Left colon (tissue), 2 donors: Measurements from ENCODE around the gene CCDC149. TPM values are rescaled to one million over a fixed set of nuclear protein-coding genes. Genes with fewer than 3 reads are reported as not detected.

Experiments used
- ATAC-seq: fragments of 200-7000 bp; cut with Tn5 transposase; one replicate; pipeline ENCODE4 v1.9.1; 2020; ENCODE audit warnings: mild to moderate bottlenecking, moderate library complexity
- DNase-seq, 2 donors: peaks; one replicate each; pipeline ENCODE4 v3.0.0-alpha.2; 2020
- intact Hi-C, 2 donors: fragments of 100-400 bp; cut with DNase I in 1 of 2; cut with micrococcal nuclease in 1 of 2; formaldehyde crosslinking; loops; one replicate each; pipeline versions ENCODE4 v1.11.2 to v1.14.0; 2022; cut with DNase I, micrococcal nuclease
- long read RNA-seq: library from polyadenylated mRNA; unstranded; transcript quantifications from one replicate; pipeline ENCODE4 v2.0.0, GENCODE V29; 2021
- total RNA-seq, 2 donors: library from RNA; stranded (reverse); fragmentation: NEBNext Ultra II Directional; extraction: Animal tissue kit (Norgen Biotek cat#: 25700); gene quantifications; one replicate each; pipeline ENCODE4 v1.2.1, GENCODE V29; 2021
- donor health status: DM: no; HTN: no; CAD: no.
- donor health status: DM: yes; HTN: yes; CAD: no.

CCDC149 gene
- 10 to 100 TPM; 14.2 to 15.4 TPM for total RNA-seq
- long read RNA-seq, transcript CCDC149-204 (12 exons, 3,869 nt): major isoform, 18 of 28 reads
- long read RNA-seq, partial matches to known transcripts: 1 of 28 reads
- long read RNA-seq, other reads (novel, unspliced or antisense): 8 of 28 reads

DNA sequence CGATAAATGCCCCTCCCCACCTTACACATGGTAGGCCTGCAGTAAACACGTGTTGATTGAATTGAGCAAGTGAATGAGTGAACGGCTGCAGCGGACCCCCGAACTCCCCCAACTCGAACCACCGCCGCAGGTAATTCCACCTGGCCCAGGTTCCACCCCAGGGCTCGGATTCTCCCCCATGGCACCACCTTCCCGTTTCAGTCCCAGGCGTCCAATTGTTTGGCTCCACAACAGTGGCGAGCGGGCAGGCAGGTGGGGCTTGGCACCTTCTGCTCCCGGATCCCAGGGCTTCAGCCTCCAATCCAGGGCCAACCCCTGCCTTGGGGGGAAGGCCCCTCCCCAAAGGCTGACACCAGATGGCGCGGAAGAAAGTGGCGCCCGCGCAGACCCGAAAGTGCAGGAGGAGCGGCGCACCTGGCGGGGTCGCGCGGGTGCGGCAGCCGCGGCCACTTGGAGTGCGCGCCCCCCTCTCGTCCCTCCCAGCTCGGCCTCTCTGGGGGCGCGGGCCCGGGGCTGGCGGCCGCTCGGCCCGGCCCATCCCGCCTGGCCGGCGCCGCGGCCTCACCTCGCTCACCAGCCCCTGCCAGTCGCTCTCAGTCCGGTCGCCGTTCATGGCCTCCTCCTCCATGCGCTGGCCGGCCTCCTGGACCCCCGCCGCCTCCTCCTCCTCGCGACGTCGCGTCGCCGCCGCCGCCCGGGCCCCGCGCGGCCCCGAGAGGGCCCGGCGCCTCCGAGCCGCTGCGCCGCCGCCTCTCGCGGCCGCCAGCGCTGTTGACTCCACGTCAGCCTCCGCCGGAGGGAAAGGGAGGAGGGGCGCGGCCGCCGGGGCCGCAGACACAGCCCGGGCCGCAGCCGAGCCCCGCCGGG is at the start of gene CCDC149:
TSS of gene CCDC149 (minus strand) at position 791 of the 867 bp plus-strand sequence. CDS start at position 613, 178 bp downstream.
- peak; percentile 95 for ATAC-seq
- intact Hi-C loops: no loop called here

DNA sequence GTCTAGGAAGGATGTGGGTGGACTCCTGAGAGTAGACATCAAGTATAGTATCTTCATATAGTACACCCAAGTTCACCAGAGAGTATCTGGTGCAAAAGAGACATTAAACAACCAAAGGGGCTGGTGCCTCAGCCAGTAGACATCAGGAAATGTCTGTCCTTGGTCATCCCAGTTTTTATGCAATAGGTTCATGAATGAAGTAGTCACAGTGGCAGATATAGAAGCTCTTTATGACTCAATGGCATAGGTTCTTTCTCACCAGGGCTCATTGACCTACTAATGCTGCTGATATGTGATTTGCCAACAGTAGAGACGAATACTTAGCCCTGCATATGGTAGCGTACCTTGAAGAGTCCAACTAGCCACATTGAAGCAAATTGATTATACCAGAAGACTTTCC is 45.0 kb upstream of the CCDC149 start:
- no peak for DNase-seq
- intact Hi-C loops: no loop called here
- no peak for ATAC-seq

More for the DNA sequence above, at the start of gene CCDC149:
- DNase-seq: peak; percentile 79 to 86

DNA sequence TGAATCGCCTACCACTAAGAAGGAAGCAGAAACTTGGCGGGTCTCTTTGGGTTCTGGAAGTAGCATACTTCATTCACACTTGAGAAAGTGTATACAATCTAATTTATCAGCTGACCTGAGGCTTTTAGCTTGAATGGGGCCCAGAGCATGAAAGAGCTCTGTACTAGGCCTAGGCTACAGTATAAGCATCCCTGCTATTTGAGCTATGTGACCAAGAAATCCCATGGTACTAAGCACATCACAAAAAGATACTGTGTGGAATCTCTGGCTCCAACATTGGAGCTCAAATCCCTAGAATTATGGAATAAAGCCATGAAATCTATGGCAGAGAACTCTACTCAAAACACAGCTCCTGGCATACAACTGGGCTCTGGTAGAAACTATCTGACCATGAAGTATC is 43.9 kb upstream of the CCDC149 start:
- intact Hi-C loops: no loop called here
- ATAC-seq: no peak
- DNase-seq: no peak

DNA sequence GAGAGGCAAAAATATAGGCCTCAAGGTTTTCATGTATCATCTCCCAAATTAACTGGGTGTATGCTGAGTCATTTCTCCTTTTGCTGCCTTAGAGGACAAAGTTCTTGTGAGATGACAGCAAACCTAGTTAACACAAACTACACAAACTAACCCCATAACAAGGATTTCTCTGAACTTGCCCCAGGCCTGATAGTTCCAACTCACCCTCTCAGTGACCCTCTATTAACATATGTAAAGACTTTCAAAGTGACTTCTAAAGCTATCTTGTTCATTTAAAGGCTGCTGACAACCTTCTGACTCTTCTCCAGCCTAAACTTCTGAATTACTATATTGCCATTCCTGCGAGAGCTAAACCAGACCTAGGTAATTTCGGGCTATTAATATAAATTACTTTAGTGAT is 43.2 kb upstream of the CCDC149 start:
- ATAC-seq: no peak
- intact Hi-C loops: no loop called here
- no peak for DNase-seq

DNA sequence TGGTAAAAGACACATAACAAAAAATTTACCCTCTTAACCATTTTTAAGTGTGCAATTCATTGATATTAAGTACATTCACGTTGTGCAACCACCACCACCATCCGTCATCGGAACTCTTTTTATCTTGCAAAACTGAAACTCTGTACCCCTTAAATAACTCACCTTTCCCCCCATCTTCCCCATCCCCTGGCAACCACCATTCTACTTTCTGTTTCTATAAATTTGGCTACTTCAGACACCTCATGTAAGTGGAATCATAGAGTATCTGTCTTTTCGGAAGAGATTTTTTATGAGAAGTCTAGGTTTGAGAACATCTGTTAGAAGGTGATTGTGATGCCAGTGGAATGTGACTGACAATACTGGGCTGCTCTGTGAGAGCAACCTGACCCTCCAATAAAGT is 39.8 kb upstream of the CCDC149 start:
- ATAC-seq (no peak), DNase-seq (no peak)
- intact Hi-C loops: no loop called here

DNA sequence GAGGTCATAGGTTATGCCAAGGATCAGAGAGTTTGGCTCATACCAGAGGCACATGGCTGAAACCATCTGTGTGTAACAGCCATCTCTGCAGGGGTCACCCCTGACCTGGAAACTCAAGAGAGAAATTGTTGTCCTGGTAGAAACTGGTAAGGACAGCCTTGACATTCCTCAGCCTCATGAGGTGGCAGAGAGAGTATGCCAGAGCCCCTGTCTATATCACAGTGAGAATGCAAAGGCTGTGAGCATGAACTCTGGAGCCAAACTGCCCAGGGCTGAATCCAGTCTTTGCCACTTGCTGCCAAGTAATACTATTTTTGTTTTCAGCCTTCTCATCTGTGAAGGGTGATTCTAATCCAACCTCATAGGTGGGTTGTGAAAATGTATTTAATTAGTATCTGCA is 37.1 kb upstream of the CCDC149 start:
- DNase-seq (no peak), ATAC-seq (no peak)
- intact Hi-C loops: no loop called here

DNA sequence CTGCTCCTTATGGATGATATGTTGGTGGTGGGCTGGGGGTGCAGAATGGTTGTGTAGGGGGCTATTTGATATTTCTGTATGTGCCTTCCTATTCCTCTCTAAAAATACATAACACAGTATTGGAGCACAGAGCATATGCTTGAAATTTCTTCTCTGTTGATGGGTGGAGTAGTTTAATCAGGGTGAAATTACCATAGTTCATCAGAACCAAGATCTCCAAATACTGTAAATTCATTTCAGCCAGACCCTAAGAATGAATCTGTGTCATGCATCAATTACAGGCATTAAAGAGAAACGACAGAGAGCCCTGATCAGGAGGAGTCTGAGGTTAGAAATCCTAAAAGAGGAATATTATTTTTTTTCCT is 25.1 kb upstream of the CCDC149 start:
- DNase-seq (no peak), ATAC-seq (no peak)
- intact Hi-C loops: no loop called here

DNA sequence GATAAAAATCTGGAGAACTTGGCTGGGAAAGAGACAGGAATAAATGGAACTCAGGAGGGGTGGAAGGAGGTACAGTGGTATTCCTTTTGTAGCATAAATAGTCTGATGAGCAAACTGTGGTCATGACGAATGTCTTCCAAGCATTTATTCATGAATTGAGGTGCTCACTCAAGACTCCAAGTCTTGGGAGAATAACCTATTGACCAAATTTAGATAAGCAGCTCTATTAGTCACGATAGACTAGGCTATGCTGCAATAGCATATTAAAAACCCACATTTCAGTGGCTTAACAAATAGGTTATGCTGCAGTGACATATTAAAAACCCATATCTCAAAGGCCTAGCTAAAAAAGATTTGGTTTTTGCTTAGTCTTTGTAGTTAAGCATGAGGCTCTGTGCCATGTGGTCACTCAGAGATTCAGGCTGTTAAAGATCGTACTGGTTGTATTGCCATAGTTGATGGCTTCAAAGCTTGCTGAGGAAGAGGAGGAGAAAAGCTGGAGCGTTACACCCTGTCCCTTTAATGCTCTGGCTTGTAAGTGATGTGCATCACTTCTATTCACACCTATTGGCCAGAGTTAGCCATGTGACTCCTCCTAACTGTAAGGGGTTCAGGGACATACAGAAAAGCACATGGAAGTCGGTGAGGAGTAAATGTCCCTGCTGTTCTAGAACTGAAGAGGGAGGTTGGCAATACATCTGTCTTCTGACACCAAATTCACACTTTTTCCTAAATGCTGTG is 24.5 kb upstream of the CCDC149 start:
- intact Hi-C loops: no loop called here

DNA sequence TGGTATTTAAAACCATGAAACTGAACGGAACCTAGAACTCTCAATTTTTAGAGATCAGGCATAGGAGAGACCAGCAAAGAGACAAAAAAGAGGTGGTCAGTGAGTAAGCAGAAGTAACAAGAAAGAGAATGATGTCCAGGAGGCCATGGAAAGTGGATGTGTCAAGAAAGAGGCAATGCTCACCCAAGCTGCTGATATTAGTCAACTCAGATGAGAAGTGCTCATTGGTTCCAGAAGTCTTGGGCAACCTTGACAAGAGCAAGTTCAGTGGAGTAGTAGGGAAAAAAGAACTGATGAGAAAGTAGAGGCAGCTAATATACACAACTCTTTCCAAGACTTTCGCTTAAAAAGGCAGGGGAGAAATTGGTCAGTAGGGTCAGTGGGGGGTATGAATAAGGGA is 23.0 kb upstream of the CCDC149 start:
- DNase-seq (no peak), ATAC-seq (no peak)
- intact Hi-C loops: no loop called here

More for the DNA sequence above, 24.5 kb upstream of the CCDC149 start:
- no peak for ATAC-seq
- DNase-seq: no peak

DNA sequence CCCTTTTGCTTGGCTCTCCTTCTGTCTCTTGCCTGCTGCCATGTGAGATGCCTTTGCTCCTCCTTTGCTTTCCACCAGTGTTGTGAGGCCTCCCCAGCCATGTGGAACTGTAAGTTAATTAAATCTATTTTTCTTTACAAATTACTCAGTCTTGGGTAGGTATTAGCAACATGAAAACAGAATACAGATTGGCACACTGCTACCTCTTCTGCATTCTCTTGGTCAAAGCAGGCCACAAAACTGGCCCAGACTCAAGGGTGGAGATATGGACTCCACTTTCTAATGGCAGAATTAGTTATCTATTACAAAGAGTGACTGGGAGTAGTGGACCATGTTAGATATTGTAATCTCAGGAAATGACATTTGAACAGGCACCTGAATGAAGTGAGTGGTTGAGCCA is 21.5 kb upstream of the CCDC149 start:
- intact Hi-C loops: no loop called here

DNA sequence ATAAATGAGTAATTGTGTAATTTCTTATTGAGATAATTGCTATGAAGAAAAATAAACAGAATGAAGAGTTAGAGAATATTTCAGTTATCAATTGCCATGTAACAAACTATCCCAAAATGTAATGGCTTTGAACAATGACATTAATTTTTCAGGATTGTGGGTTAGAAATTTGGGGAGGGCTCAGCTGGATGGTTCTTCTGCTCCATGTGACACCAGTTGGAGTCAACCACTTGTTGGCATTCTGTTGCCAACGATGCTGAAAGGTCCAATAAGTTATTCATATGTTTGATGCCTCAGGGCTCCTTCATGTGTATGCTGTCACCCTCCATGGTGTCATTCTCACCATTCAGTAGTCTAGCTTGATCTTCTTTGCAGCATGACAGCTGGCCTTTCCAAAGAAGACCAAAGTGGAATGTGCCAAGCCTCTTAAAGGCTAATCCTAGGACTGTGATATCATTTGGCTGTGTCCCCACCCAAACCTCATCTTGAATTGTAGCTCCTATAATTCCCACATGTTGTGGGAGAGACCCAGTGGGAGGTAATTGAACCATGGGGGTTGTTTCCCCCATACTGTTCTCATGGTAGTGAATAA is 20.9 kb upstream of the CCDC149 start:
- intact Hi-C loops: no loop called here
- ATAC-seq: no peak
- DNase-seq: no peak

More for the DNA sequence above, 21.5 kb upstream of the CCDC149 start:
- no peak for DNase-seq
- no peak for ATAC-seq

DNA sequence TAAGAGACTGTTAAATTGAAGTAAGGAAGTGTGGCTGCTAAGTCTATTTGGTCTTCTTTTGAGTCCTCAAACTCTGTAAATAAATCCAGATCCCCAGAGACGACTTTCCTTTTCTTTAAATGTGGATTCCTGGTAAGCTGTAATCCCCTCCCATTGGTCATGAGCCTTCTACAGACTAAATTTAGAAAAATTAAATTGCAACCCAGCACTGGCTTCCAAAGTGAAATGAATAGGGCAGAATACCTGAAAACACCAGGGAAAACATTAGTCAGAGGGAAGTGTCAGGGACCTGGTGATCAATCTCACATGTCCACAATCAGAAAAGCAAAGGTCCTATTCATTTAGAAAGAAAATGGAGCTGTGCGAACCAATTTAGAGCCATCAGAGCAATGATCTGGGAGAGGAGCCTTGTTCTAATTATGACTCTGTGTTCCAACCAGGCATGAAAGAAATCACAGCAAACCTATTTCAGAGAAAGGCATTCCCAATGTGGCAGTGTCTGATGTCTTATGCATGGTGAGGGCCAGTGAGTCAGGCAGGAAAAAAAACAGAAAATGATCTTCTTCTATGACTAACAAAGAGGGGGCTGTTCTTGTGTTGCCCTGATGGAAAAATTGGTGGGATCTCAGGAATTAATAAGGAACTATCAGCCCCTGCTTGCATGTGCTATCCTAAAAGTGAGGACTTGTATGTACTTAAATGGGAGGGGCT is 19.8 kb upstream of the CCDC149 start:
- DNase-seq (no peak), ATAC-seq (no peak)
- intact Hi-C loops: no loop called here

DNA sequence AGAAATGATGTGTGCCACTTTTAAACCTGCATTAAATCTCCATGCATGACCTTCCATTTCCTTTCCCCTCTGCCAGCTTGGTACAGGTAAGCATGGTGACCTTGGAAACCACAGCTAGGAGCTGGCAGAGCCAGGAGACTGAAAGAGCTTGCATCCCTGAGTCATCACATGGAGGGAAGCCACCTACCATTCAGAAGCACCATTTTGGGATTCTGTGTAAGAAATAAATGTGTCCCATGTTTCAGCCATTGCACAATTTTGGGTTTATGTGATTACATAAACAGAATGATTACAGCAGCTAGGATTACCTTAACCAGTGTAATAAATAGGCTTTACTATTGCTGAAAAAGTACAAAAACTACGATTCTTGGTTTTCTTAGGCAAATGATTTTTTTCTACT is 17.3 kb upstream of the CCDC149 start:
- intact Hi-C loops: no loop called here
- ATAC-seq (no peak), DNase-seq (no peak)

DNA sequence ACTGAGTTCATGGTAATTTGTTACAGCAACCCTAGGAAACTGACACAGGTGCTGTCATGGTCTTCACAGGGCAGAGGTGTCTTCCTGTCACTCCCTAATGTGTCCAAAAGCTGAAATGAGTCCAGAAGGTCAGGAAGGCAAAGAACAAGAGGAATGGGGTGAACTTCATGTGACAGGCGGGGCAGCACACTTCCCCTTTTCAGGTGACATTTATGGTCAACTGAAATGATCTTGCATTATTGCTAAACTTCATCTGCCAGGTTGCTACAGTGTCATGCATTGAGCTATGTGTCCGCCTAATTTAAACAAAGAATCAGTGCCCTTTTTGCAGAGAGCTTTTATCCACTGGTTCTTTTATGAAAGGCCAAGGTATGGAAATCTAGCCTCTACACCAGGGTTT is 15.9 kb upstream of the CCDC149 start:
- ATAC-seq (peak; percentile 45), DNase-seq (no peak)
- intact Hi-C loops: no loop called here

DNA sequence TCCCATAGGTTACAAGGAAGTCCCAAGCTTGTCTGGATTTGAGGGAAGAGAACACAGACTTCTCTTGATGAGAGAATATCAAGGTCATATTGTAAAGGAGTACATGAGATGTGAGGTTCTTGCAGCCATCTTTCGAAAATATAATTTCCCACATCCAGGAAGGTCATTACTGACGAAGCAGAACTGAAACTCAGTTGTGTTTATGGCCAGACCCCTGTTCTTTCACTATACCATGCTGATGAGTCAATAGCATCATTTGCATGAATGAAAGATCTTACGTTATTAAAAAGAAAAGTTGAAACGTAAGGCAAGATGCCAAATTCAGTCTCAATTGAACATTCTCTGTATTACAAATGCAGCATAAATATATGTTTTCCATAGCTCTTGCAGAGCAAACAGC is 14.2 kb upstream of the CCDC149 start:
- intact Hi-C loops: no loop called here

DNA sequence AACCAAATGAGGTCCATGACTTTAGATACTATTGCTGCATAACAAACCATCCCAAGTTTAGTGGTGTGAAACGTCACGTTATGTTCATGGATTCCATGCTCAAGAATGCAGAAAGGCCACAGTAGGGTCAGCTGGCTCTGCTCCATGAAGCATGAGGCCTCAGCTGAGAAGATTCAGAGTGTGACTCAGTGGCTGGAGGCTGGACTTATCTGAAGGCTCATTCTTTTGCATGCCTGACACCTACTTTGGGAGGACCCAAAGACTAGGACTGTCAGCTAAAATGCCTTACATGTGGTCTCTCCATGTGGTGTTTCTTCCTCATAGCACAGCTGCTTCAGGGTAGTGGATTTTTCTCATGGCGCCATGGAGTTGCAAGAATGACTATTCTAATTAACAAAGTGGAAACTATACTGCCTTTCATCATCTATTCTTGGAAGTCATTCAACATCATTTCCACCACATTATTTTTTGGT is 11.5 kb upstream of the CCDC149 start:
- ATAC-seq: no peak

More for the DNA sequence above, 14.2 kb upstream of the CCDC149 start:
- ATAC-seq (no peak), DNase-seq (no peak)

DNA sequence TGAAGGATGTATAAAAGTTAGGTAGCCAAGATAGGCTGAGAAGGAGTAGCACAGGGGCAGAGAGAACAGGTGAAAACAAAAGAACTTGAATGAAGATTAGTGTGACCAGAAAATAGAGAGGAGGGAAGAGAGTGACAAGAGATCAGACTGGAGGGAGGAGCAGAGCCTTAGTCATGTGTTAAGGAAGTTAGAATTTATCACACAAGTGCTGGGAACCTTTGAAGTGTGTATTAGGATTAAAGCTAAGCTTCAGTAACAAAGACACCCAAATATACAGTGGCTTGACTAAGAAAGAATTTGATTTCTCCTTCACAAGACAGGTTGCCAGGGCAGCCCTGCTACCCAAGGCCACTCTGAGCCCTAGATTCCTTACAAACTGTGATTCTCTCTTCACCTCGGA is 10.7 kb upstream of the CCDC149 start:
- intact Hi-C loops: no loop called here
- DNase-seq (no peak), ATAC-seq (no peak)

More for the DNA sequence above, 11.5 kb upstream of the CCDC149 start:
- intact Hi-C loops: no loop called here
- no peak for DNase-seq

DNA sequence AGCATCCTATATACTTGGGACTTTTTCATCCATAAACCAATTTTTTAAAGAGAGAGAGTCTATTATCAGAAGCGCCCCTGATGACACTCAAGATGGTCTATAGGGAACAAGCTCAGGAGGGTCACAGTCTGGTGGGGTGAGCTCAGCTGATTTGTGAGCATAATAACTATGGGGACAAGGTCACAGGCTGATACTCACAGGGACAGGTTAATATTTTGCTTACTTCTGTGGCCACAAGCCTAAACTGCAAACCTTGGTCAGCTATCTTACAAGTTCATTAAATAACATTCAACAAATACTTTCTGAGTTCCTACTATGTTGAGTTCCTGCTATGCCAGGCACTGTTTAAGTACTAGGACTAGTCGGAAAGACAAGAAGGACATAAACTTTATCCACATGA is 10.2 kb upstream of the CCDC149 start:
- ATAC-seq (no peak), DNase-seq (no peak)
- intact Hi-C loops: no loop called here

DNA sequence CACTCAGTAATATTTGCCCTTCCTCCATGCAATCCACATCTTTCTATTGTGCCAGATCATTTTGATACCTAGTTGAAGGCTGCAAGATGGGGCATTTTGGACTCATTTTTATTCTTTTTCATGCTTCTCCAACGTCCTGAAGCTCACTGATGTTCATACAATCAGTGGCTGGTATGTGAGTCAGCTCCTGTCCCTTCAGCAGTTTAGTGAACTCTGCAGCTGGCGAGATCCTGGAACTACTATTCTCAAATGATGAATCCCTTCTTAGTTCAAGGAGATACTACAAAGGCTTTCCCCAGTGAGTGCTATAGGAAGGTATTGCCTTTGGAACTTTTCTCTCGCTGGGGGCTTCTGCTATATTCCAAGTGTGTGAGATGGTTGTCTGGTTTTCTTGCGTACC is 9.6 kb upstream of the CCDC149 start:
- ATAC-seq (no peak), DNase-seq (no peak)
- intact Hi-C loops: no loop called here
